GM19035 (cell line): Measurements from ENCODE around the gene CRELD1.

Experiments
- ATAC-seq: cut with Tn5 transposase; IDR thresholded peaks from one replicate; pipeline ENCODE4 v1.9.1; 2021; ENCODE audit not compliant: unreplicated experiment

Gene CRELD1

DNA sequence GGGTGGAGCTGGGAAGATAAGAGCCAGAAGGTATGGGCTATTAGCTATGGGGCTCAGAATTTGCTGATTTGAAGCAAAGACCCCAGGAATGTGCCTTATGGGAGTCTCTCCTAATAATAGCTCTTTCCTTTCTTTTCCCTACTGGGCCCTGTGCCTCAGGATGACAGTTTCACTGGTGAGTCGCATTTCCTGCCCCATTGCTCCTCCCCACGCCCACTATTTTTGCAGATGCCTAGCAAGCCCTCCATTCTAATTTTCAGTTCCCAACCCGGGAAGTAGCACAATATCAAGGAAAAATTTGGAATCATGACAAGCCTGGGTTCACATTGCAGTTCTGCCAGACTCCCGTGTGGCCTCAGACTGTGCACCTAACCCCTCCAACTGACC, 30.4 kb upstream of the CRELD1 start:
- no peak for ATAC-seq

- ATAC-seq: no peak
These were observed 29.7 kb upstream of the CRELD1 start for GRCh38 chr3:9903904-9904303.

DNA sequence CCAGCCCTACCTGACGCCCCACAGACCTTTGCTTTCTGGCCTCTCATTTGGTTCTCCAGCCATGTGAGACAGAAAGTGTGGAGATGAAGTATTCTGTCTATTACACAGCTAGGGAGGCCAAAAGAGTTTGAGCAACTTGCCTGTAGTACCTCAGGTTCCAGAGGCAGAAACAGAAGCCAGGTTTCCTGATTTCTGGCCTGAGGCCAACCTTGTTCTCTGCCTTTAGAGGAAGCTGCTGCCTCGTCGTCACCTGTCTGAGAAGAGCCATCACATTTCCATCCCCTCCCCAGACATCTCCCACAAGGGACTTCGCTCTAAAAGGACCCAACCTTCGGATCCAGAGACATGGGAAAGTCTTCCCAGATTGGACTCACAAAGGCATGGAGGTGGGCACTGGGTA, 27.2 kb upstream of the CRELD1 start:
- ATAC-seq: no peak

DNA sequence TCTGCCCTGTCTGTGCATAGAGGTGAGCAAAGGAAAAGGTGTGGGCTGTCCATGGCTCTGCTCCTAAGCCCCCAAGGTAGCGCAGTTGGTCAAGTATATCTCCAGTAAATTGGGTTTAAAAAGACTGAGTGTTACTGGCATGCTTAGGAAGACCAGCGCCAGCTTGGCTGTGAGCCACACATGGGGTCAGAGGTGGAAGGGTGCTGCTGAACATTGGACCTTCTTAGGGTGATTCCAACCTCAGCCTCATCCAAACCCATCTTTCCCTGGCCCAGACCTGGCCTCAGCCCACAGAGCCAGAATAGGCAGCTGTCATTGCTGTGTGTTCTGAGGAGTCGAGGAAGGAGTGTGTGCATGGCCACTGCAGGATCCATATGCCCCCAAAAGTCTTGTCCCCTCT, 25.3 kb upstream of the CRELD1 start:
- no peak for ATAC-seq

DNA sequence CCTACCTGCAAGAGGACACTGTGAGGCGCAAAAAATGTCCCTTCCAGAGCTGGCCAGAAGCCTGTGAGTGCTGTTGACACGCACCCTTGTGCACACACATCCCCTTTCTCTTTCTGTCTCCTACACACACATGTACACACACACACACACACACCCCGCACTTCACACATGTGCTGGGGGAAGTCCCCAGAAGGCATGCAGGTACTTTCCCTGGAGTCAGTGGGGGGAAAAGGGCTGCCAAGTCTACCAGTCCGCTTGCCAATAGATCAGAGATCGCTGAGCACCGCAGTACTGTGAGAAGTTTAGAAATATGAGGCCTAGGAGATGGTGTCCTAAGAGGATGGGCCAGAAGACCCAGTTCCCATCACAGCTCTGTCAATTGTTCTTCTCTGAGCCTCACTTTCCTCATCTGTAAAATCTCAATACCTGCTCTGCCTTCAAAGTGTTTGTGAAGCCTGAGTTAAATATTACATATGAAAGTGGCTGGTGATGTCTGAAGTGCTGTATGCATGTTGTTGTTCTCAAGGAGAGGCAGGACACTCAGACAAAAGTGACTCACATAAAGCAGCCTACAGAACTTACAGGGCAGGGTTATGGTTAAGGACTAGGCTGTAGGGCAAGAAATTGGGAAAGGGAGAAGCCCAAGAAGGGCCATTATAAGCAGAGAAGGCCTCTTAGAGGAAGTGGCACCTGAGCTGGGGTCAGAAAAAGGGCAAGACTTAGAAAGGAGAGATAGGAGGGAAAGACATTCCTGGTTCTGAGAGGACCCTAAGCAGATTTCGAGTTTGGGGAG, 24.2 kb upstream of the CRELD1 start:
- no peak for ATAC-seq

DNA sequence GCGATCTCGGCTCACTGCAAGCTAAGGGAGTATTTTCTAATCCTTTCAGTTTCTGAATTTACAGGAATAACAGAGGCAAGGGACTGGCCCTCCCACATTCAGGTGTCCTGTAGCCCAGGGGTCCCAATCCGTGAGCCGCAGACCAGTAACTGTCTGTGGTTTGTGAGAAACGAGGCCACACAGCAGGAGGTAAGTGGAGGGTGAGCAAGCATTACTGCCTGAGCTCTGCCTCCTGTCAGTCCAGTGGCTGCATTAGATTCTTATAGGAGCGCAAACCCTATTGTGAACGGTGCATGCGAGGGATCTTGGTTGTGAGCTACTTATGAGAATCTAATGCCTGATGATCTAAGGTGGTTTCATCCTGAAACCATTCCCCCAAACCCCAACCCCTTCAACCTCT, 21.8 kb upstream of the CRELD1 start:
- ATAC-seq: no peak

DNA sequence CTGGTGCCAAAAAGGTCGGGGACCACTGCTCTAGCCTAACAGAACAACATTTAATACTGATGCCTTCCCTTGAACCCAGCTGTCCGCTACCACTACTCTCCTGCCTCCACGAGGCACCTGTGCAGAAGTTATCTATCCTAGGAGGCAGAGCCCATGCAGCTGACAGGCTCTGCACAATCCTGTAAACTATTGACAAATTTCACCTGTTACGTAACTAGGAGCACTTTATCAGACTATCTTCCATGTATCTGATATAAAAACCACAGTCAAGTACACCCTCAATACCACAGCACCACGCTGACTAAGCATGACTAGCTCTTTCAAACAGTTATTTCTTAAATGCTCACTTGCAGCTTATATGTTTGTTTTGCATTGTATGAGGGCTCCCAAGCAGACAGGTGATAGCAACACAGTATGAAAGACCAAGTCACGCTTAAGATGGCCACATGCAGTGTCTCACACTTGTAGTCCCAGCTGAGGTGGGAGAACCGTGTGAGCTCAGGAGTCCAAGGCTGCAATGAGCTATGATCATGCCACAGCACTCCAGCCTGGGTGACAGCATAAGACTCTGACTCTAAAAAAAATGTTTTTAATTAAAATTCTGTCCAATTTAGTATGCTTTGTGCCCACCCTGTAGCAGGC, 21.2 kb upstream of the CRELD1 start:
- ATAC-seq: no peak

DNA sequence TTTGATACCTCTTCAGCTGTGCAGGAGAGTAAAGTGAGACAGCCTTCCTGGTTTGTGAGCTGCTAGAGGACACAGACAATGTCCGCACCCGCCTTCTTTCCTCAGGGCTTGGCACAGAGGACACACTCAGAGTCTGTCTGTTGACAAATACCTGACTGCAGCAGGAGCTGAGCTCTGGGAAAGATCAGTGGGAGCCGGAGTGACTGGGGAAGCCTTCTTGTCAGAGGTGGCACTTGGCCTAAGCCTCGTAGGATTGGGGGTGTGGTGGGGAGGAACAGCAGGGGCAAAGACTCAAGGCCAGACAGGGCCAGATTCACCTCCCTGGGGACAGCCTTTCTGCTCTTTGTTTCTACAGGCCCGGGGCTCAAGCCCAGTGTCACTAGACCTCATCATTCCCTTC, 20.0 kb upstream of the CRELD1 start:
- ATAC-seq: no peak

DNA sequence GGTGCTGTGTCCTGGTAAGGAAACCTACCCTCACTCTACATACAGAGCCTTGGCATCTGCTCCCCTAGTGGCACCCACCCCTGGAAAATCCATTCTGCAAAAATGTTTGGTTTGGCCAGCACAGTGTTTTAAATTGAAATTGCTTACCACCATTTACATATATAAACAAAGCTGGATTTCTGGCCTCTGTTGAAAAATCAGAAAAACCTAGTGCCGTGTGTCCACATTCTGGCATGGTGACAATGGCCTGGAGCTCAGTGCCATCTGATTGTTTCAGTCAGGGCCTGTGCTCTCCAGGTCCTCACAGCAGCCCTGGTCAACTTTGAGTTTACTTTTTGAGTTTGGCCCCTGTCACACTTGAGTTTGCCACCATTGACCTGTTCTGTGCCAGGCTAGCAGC, 19.6 kb upstream of the CRELD1 start:
- ATAC-seq: no peak

DNA sequence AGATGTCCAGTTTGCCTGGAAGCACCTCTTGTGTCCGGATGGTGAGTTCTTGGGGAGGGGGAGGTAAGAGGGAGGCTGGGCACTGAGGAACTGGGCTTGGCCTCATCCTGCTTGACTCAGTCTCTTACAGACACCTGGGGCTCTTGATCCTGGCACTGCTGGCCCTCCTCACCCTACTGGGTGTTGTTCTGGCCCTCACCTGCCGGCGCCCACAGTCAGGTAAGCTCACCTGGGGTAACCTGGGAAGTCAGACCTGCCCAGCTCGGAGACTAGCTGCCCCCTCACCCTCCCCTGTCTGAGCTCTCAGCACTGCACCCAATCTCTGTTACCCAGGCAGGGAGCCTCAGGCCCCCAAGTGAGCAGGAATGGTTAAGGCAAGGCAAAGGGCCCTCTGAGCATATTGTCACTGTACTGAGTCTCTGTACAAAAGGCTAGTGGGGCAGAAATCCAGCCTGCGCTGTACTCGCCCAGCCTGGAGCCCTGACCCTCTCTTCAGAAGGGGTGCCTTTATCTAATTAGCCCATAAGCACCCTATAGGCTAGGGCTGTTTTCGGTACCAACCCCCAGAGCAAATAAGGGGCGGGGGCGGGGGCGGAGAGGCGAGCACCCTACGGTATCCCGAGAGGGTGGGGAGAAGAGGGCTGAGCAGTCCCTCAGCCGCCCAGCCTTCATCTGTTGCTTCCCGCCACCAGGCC, 18.9 kb upstream of the CRELD1 start:
- ATAC-seq: no peak

- no peak for ATAC-seq
These were observed 18.1 kb upstream of the CRELD1 start for GRCh38 chr3:9915254-9916141.

- ATAC-seq: no peak
These were observed 17.3 kb upstream of the CRELD1 start for GRCh38 chr3:9916346-9916733.

- no peak for ATAC-seq
These were observed 16.6 kb upstream of the CRELD1 start, which contains the start of gene IL17RC for GRCh38 chr3:9916734-9917680. TSS of gene IL17RC (plus strand) at chr3:9917098. CDS start at chr3:9917316, 218 bp downstream.

- ATAC-seq: no peak
These were observed 15.8 kb upstream of the CRELD1 start for GRCh38 chr3:9917820-9918219.

GRCh38 chr3:9918261-9919038, 15.2 kb upstream of the CRELD1 start:
- no peak for ATAC-seq

- ATAC-seq: no peak
These were observed 5.5 kb upstream of the CRELD1 start for GRCh38 chr3:9928158-9928557.

DNA sequence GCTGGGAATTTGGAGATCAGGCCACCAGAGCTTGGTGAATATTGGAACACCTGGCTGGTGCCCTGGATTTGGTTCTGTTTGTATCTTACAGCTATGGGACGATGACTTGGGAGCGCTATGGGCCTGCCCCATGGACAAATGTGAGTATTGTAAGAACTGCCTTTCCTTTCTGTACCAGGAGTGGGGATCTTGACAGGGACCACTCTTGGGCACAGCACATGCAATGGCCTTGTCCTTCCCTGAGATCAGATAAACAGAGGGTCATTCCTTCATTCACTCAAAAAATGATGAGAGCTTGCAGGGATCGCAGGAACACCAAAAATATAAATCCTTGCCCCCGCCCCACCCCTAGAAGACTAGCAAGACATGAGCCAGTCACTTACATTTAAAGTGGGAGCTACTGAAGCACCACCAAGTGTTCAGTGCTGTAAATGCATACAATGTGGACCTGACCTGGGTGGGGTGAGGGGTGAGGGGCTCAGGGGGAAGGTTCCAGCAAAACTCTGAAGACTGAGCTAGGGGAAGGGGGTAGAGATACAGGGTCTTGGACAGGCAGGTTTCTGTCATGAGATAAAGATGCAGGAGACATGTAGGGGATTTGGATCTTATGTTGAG, 2.7 kb upstream of the CRELD1 start:
- ATAC-seq: no peak

DNA sequence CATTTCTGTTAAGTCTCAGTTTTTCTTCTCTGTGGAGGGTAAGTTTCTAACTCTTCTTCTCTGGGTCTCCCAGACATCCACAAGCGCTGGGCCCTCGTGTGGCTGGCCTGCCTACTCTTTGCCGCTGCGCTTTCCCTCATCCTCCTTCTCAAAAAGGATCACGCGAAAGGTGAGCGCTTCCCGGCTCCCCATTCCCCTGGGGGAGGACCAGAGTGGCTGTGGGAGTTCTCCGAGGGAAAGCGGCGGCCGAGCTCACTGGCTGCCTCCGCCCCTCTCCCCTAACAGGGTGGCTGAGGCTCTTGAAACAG, 1.1 kb upstream of the CRELD1 start:
- ATAC-seq: no peak
